Posterior vena cava (tissue), 2 donors: ENCODE data around the gene CCDC34. TPM values are rescaled to one million over a fixed set of nuclear protein-coding genes. Genes with fewer than 3 reads are reported as not detected.

Experiments
- DNase-seq: peaks from one replicate; pipeline ENCODE4 v3.0.0-alpha.2; 2020; ENCODE audit warnings: low spot score
- intact Hi-C, 2 donors: fragments of 100-400 bp; cut with DNase I; formaldehyde crosslinking; loops; one replicate each; pipeline versions ENCODE4 v1.14.1 to v1.14.2; 2022 to 2023
- total RNA-seq, 2 donors: library from RNA; stranded (reverse); fragmentation: NEBNext Ultra II Directional; extraction: Animal tissue kit (Norgen Biotek cat#: 25700); gene quantifications; one replicate each; pipeline ENCODE4 v1.2.1, GENCODE V29; 2021
- donor health status: DM: yes; HTN: yes; CAD: no.
- donor health status: DM: yes; HTN: yes; CAD: no.

Gene CCDC34
- total RNA-seq, 2 donors from 2014 or later: 1.6 to 2.8 TPM

DNA sequence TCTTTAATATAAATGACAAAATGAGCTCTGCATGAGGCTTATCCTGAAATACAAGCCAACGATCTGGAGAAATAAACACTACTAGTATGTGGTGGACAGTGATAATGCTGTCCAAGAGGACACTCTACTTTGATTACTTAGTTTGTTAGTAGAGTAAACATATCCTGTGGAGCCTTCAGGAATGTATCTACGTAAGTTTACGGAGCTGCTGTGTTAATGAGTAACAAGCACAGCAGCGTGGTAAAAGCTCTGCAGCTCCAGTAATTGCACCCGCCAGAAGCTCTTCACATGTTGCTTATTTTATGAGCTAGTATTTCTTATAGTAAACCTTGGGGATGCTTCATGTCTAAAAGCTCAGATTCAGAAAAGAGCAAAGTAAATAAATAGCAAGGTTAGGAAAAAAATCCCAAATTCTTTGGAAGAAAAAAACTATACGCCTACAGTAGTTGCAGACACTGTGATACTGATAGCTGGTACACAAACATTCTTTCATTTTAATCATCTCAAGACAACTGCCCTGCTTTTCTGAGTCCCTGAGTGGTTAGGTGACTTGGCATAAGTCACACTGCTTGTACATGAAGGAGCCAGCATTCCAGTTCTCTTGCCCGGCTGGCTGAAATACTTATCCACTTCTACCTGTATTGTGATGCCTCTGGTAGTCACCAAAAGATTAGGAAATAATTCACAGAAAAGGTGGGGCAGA, 32.7 kb upstream of the CCDC34 start:
- DNase-seq: no peak
- intact Hi-C loops: no loop called here

DNA sequence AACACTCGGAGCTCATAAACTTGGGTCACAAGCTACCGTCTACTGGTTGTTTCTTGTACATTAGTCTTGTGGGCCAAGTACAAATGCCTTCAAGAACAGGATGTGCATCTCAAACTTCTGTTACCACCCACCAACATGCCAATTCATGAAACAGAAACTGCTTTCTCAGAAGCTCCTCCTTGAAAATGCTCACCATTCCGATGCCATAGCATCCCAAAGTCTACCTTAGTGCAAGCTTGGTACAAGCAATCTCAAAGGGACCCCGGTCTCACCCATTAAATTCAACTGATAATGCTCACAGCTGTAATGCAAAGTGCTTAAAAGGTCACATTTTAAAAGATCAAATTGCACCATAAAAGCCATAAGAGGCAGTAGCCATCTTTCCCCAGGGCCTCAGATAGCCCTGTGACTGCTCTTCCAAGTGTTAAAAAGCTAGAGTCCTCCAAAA, 31.8 kb upstream of the CCDC34 start:
- intact Hi-C loops: no loop called here
- no peak for DNase-seq

DNA sequence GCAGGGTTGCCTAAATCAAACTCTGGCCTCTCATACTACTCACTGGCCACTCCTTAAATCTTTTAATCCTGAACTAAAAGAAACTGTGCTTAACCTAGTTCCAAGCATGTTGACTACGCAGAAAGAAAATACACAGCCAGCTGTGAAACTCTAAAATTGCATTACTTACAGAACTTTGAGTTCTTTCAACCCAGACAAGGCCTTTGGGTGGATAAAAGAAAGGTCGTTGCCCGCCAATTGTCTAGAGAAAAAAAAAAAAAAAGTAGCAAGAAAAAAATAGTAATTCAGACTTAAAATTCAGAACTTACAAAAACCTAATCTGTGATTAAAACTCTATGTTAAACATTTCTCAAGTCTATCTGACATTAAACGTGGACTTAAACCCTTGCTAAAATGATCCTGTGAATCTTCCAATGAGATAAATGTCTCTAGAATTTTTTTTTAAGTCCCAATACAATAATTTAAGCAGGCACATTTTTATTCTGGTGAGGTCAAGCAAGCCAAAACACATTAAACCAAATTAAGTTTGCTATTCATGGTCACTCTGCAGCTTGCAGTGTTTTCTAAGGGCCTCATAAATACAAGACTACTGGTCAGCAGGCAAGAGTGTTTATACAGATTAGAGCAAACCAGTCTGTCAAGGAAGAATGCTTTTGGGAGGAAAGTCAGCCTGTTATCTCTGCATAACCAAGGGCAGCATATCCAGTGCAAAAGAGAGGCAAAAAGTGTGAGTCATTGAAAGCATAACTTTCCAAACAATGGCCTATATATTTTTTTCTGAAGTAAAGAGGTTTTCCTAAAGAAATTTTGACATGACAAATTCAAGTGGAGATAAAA, 29.5 kb upstream of the CCDC34 start:
- DNase-seq: no peak
- intact Hi-C loops: no loop called here

DNA sequence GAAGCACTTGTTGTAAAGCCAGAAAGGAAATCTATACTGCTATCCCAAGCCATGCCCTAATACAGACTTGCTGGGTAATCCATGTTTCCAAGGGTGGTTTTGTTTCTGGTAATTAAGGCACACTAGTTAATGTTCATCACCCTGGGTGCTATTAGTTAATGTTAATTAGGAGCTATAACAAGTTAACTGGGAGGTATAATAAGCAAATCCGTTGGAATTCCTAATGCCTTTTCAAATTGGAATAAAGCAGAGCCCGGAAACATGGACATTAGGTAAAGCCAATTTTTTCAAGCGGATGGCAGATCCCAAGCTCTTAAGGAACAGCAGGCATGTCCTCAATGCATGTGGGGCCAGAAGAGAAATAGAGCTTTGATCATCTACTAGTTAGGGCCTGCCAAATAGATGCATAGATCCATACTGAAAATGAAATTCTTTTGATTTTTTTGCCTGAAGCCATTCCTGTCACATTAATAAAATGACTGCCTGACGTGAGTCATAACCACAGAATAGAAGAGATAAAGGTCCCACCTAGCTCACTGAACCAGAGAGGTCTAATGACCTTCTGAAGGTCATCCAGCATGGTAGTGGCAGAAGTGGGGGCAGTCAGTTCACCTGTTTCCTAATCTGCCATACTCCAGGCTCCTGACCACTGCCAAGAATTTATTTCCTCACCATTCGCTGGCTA, 28.5 kb upstream of the CCDC34 start:
- DNase-seq: no peak
- intact Hi-C loops: no loop called here

DNA sequence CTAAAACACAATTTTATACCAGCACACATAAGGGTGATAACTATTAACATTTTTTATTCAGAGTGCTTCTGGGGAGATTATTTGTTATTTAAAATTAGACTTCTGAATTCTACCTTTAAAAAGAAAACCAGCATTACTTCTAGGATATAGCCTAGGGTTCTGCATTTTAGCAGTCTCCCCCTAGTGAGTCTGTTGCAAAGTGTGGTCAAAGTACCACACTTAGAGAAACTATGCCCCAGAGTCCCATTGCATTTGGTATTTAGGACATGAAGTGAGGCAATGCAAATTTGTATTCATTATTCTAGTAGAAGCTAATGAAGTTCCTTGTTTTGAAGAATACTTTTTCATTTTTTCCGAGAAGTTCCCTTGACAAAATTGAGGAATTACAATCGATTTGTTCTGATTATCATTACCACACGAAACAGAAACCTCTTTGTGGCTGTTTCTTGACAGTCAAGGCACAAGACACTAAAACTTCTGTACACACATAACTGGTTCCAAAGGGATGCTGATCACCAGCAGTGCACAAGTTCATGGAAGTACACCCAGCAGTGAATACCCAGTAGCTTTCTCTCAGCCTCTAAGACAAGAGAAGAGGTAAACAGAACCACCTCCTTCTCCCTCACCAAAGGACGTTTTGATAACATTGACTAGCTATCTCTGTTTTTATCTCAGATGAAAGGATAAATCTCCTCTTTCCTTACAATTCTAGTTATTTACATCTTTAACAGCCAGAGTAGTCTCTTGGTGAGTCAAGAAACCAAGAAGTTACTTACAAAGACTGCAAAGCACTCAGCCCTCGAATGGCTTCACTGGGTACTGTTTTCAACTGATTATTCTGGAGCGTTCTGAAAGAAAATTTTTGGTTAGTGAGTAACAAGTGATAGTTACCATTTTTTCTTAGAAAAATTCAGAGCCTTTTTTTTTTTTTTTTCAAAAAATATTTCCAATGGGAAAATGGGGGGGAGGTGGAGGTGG, 27.6 kb upstream of the CCDC34 start:
- intact Hi-C loops: no loop called here
- DNase-seq: no peak

DNA sequence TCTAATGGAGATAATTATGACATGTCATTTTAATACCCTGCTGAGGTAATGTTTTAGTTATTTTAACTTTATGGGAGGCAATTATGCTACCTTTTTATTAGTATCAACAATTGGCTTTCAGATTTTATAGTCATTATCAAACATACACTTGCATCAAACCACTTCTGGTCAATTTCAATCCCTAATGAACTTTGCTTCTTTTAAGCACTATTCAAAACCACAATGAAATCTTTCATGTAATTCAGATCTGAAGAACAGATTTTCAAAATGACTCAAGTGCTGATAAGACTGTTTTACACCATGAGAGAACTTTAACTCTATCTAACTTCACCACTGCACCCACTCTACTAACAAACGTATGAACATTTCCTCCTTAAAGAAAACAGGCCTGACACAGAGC, 25.9 kb upstream of the CCDC34 start:
- DNase-seq: no peak
- intact Hi-C loops: no loop called here

DNA sequence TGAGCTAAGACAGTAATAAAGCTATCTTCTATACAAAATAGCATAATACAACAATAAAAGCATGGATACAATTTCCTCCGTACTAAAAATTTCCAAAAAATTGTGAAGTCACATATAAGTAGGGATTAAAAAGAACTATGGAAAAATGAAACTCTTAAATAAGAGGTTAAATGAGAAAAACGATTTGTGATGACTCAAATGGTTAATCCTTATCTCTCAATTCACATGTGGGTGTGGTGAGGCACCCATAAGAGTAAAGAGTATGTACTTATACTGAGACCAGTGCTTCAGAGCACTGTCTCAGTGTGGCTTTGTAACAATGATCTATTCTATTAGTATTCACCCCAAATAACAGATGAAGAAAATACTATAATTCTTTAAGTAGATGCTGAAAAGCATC, 25.0 kb upstream of the CCDC34 start:
- intact Hi-C loops: no loop called here
- DNase-seq: no peak

DNA sequence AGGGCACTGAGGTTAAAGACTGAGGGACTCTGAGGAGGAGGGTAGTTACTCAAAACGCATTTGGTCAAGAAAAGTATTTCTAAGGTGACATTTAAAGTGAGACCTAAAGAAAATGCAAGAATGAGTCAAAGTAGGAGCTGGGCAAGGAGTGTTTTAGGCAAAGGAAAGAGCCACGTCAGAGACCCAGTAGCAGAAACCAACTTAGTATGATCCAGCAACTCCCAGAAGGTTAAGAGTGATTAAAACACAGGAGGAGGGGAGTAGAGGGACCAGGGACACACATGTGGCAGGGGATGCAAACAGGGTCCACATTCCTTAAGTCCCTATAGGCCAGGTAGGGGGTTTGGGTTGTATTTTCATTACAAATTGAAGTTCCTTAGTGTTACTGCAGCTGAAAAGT, 24.3 kb upstream of the CCDC34 start:
- intact Hi-C loops: no loop called here
- no peak for DNase-seq

DNA sequence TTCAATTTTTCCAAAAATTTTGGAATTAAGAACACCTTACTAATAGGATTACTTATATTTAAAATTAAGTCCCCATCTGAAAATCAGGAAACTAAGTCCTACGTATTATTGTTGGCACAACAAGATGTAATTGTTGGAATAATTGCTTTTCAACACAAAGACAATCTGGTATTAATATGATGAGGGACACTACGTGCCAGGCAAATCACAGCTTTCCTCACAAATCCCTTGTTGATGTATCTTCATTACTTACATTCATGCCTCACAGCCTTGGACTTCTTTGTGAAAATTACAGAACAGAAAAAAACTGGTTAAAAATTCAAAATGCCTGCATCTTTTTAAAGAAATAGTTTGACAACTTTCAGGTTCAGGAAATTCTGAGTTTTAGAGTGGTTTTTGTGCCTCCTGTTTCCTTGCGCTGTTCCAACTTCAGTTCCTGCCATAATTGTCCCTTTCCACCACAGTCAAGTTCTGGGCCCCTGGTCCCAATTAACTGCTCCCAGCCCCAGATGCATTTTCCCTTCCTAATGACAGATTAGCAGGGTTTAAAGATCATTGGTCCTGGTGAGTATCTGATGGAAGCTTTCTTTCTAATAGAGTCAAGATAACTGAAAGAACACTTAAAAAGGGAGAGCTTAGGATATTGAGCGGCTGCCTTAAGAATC, 23.3 kb upstream of the CCDC34 start:
- intact Hi-C loops: no loop called here
- no peak for DNase-seq

DNA sequence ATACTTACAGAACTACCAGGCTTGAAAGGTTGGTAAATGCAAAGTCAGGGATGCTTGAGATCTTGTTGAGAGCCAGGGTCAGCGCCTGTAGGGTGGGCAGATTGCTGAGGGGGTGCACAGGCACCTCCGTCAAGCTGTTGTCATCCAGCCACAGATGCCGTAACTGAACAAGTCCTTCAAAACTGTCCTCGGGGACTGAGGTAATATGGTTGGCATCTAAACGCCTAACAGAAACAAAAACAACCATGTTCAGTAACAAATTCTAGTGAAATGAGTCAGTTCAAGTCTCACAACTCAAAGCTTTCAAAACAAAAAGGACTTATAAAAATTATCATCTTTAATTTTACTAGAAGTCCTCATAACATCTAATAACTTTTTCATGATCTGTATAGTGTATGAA, 22.2 kb upstream of the CCDC34 start:
- intact Hi-C loops: no loop called here
- DNase-seq: no peak

DNA sequence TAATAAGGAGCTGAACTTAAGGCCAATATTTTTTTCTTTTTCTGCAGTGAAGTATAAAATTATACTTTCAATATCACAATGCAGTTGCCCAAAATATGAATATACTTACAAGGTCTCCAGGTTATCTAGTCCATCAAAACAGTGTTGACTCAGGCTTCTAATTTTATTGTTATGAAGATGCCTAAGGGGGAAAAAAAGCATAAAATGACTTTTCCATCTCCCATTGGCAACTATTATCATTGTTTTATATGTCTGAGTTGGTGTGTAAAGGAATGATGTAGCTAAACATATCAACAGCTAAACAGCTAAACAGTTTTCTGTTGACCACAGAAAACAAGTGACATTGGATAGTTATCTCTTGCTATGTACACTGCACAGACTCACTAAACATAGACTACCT, 21.2 kb upstream of the CCDC34 start:
- intact Hi-C loops: no loop called here
- no peak for DNase-seq

DNA sequence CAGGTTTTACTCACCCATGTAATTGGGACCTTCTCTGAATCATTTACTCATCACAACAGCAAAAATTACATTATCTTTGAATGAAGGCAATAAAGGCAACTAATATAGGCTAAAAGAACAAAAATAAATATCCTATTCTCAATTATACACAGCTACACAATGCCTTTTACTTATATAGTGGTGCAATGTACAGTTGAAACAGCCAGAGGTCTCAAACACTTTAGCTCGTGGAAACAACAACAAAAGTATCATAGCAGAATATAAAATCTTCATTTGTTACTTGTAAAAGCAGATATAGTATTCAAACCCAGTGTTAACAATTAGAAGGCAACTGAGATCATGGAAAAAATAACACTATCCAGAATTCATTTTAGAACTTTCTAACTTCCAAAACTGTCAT, 20.6 kb upstream of the CCDC34 start:
- DNase-seq: no peak
- intact Hi-C loops: no loop called here

DNA sequence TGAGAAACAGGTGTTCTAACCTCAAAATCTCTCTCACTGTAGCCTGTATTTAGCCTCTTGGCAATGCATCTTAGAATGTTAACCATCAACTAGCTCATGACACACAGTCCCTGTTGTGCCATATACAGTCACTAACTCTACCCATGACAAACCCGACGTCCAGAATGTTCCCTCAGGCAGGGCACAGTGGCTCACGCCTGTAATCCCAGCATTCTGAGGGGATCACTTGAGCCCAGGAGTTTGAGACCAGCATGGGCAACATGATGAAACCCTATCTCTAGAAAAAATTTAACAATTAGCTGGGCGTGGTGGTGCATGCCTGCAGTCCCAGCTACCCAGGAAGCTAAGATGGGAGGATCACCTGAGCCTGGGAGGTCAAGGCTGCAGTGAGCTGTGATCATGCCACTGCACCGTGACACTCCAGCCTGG, 18.2 kb upstream of the CCDC34 start:
- no peak for DNase-seq
- intact Hi-C loops: no loop called here

DNA sequence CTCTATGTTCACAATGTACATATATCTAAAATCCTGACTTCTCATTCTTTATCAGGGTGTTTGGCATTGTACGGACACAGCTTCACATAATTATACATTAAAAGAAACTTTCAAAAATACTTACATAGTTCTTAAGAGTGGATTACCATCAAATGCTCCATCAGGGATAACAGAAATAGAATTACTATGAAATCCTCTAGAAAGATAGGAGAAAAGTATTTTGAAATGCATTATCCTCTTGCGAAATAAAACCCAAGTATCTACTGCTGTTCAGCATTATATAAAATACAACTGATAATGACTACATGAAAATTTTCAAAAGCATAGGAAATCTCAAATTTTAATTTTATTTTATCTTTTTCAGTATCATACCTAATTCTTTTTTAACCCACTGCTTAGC, 17.8 kb upstream of the CCDC34 start:
- intact Hi-C loops: no loop called here
- no peak for DNase-seq

DNA sequence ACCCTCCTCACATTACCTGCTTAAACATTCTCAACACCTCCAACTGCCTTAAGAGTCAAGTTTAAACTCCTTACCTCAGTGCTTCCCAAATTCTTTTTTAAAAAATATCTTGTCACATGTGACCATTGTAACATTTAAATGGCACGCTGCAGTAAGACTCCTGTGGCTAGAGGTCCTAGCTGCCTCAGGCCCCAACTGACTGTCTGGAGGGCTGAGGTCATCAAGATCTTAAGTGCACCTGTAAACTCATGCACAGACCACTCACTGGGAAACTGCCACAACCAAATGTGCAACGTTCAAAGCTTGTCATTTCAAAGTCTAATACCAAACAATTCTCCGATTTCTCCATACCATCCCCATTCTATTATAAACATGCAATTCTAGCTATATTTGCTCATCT, 16.4 kb upstream of the CCDC34 start:
- intact Hi-C loops: no loop called here
- no peak for DNase-seq

DNA sequence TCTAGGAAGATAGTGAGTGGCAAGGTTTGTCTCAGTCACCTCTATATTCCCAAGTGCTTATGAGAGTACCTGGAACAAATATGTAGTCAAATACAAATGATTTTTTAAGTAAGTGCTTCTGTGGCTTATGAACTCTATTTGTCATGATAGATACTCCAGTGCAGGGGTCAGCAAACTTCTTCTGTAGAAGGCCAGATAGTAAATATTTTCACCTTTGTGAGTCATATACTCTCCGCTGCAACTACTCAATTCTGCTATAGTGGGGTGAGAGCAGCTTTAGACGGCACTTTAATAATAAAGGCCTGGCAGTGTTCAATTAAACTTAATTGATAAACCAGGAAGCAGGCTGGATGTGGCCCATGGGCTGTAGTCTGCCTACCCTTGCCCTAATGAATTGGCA, 12.4 kb upstream of the CCDC34 start:
- intact Hi-C loops: no loop called here
- no peak for DNase-seq

DNA sequence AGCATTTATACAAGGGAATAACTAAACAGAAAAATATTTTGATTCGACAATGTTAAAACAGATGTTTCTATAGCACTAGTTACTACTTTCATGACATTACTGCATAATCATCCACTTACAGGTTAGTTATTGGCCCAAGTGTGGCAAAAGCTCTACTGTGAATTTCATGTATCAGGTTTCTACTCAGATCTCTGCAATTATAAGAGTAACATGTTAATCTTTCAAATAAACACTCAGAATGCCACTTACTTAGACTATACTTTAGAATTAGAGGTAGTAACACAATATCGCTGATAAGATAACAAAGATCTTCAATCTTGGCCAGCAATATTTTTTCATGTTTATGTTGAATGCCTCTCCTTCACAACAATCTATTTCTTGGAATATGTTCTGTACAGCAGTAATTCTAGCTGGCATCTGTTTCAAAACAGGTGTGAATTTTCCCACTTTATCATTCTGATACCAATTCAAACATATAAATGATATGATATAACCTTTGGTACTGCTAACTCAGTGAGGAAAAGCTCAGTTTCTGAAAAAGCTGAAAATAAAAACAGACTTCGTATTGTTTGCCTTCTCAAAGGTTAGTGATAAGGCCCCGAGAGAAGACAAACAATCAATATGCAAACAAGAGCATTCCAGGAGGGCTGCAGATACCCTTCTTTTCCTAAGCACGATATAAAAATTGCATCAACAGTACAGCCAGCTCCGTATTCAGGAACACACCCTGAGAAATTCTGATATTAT, 11.0 kb upstream of the CCDC34 start:
- intact Hi-C loops: no loop called here
- no peak for DNase-seq

DNA sequence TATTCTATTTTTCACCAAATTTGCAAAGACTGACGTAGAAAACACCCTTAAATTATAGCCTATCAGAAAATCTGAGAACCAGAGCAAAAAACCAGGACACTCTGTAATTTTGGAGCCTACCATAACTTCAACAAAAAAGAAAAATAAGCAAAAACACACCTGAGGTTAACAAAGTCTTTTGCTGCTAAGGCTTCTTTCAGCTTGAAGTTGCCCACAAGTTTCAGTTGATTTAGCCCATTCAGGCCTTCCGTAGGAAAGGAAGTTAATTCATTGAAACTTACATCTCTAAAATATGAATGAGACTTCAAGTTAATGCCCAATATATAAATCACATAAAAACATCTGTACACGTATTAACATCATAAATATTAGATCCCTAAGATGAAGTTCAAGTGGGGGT, 10.4 kb upstream of the CCDC34 start:
- no peak for DNase-seq

More for the DNA sequence above, 10.4 kb upstream of the CCDC34 start:
- intact Hi-C loops: no loop called here
